HG03095 (cell line): ENCODE measurements around the gene DDA1.
"Not testable (repeated sequence)": the region's sequence is repeated elsewhere in the genome, so short reads cannot be mapped to it uniquely, and the experiment has no call there.

Experiments
- ATAC-seq: cut with Tn5 transposase; IDR thresholded peaks from one replicate; pipeline ENCODE4 v1.9.1; 2021; ENCODE audit warnings: moderate library complexity; ENCODE audit not compliant: unreplicated experiment

The DDA1 gene

DNA sequence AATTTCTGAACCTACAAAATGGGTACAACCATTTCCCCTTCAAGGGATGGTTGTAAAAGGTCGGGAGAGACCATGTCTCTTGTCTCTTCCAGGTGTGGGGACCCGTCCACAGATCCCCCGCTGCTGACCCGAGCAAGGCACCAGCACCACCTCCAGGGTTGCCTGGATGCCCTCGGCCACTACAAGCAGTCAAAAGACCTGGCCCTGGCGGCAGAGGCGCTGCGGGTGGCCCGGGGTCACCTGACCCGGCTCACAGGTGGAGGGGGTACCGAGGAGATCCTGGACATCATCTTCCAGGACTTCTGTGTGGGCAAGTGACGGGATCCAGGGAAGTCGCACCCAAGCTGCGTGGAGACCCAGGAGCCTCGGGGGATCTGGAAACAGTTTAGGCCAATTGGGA, 32.0 kb downstream of the DDA1 start:
- ATAC-seq: no peak

DNA sequence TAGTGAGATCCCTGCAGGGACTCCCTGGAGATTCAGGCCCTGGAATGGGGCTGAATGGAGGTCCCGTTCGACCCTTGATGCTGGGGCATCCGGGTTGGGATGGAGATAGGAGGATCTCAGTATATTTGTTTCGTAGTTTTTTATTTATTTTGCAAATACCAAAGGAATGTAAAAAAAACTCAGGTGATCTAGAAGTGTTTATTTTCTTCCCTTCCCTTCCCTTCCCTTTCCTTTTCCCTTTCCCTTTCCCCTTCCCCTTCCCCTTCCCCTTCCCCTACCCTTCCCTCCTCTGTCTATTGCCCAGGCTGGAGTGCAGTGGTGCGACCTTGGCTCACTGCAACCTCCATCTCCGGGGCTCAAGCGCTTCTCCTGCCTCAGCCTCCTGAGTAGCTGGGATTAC, 32.5 kb downstream of the DDA1 start:
- no peak for ATAC-seq

DNA sequence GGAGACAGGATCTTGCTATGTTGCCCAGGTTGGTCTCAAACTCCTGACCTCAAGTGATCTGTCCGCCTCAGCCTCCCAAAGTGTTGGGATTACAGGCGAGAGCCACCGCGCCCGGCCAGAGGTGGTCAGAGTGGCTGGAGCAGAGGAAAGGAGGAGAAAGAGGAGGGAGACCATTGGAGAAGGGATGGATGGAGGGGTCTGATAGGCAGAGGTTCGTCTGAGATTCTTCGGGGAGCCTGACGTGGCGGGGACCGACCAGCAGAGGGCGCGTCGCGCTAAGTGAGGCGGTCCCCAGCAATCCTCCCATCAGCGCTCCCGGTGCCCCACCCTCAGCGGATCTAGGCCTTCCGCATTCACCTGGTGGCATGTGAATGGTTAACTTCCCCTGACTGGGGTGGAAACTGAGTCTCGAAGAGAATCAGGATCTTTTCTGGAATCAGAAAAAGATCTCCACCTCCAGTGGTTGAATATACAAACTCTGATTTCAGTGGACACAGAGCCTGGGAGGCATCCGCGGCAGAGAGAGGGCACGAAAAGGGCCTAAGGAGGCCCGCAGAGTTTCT, 36.8 kb downstream of the DDA1 start:
- no peak for ATAC-seq

DNA sequence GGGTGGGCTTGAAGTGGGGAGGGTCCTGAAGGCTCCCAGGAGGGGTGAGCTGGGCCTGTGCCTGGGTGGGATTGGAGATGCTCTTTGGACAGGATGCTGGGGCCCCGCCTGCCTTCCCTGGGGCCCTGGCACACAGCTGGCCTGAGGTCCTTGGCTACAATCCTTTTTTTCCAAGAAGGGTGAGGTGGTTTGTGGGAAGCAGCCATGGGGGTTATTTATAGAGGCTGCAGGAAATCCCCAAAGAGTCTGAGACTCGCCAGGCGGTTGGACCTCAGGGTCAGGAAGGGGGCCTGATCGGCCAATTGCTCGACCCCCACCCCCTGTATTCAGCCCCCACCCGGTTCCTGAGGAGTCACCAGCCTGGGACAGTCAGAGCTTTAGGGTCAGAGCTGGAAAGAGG, 38.0 kb downstream of the DDA1 start:
- ATAC-seq: no peak

DNA sequence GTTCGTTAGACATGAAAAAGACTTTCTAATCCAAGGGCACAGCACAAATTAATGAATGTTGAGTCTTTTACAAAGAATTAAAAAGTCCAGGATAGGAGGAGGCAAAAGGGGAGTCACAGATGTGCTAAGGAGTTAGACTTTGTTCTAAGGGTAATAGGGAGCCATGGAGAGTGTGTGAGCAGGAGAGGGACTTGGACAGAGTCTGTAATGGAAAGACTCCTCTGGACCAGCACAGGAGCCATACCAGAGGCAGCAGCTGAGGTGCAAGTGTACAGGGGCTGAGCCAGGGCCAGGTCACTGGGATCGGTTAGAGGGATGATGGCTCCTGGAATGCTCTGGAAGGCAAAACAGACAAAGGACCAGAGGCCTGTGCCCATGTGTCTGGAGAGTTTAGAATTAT, 38.5 kb downstream of the DDA1 start:
- no peak for ATAC-seq

DNA sequence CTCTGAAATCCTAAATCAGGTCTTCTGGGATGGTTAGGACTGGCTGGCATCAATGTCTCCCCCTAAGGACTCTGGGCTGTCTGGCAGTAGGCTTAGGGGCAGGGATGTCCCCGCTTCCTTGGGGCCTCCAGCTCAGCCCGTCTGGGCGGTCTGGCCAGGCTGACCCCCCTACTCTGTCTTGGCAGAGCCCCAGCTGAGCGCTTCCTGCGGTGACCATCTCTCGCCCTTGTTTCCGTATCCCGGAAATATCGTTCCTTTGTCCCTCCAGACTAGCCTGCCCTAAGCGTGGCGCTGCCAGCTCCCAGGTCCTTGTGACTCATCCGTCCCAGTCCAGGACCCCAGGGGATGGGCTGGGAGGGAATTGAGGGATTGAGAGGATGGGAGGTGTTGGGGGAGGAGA, 39.3 kb downstream of the DDA1 start:
- ATAC-seq: no peak

DNA sequence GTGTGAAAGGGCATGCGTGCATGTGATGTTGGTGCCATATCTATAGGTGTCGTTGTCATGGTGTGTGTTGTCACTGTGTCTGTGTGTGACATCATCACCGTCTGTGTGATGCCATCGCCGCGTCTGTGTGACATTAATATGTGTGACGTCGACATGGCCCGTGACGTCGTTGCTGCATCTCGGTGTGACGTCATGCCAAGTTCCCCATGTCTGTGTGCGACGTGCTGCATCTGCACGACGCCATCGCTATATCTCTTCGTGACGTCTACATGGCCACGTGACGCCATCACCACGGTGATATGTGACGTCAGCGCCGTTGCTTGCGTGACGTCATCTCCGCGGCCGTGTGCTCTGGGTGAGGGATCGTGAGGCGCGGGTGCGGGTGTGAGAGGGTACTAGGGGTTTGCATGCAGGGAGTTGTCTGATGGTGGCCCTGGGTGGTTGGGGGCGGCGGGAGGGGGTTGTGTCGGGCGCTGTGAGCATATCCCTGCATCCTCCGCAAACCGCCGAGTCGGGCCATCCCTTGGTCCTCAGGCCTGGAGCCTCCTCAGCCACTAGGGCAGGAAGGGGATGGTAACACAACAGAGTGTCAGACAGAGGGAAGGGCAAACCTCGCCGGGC, 42.6 kb downstream of the DDA1 start:
- ATAC-seq: no peak

DNA sequence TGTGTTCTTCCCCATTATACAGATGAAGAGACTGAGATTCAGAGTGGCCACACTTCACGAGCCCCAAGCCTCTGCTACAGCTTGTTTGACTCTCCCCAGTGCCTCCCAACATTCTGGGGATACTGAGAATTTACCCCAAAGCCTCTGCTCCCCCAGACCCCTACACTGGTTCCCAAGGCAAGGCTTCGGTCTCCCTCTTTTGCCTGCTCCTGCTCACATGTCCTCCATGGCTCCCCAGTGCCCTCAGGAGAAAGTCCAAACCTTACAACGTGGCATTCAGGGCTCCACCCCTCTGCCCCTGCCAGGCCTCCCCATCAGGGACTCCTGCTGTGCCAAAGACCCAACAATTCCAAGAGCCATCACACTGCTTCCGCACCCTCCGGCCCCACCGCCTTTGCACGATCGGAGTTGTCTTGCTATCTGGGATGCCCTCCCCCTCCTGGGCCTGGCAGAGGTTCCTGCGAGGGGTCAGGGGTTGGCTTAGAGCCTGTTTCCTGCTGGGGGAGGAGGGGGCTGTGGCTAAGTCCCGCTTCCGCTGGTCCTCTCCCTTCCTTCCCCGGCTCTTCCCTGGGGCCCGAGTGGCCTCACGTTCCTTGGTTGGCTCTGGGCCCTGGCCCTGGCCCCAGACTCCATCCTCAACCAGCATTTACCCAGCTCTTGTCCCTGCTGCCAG, 43.4 kb downstream of the DDA1 start:
- ATAC-seq: no peak

DNA sequence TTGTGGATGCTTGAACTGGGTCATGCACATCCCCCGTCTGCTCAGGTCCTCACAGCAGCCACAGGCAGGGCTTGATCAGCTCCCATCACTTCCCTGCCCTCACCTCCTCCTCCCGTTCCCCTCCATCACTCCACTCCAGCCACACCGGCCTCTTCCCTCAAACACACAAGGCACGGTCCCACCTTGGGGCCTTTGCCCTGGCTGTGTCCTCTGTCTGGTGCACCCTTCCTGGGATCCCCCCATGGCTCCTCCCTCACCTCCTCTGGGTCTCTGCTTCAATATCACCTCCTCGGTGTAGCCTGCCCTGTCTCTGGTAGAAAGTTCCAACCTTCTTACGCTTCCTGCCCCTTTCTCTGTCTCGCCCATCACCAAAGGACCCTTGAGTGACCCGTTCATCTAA, 44.0 kb downstream of the DDA1 start:
- ATAC-seq: no peak

DNA sequence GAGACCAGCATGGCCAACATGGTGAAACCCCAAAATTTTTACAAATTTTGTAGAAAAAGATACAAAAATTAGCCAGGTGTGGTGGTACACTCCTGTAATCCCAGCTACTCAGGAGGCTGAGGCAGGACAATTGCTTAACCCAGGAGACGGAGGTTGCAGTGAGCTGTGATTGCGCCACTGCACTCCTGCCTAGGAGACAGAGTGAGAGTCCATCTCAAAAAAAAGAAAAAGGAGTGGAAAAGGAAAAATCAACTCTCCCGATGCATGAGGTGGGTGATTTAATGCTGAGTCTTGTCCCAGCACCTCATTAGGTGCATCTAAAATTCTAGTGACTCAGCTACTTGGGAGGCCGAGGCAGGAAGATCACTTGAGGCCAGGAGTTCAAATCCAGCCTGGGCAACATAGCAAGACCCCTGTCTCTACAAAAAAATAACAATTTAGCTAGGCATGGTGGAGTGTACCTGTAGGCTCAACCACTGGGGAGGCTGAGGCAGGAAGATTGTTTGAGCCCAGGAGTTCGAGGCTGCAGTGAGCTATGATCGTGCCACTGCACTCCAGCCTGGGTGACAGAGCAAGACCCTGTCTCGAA, 47.8 kb downstream of the DDA1 start:
- no peak for ATAC-seq

DNA sequence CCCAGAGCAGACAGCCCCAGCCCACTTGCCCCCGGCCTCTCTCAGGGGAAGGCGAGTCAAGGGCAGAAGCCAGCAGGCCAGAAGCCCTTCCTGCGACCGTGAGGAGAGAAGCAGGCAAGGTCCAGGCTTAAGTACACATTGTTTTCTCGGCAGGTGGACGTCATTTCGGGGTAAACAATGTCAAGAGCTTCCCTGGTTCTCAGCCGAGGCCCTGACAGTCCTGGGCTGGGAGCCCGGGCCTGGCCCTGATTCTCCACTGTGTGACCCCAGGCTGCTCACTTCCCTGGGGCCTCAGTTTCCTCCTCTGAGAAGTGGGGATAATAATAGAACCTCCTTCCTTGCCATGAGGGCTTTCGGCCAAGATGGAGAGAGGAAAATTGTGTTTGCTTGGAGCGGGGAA, 48.4 kb downstream of the DDA1 start:
- no peak for ATAC-seq

DNA sequence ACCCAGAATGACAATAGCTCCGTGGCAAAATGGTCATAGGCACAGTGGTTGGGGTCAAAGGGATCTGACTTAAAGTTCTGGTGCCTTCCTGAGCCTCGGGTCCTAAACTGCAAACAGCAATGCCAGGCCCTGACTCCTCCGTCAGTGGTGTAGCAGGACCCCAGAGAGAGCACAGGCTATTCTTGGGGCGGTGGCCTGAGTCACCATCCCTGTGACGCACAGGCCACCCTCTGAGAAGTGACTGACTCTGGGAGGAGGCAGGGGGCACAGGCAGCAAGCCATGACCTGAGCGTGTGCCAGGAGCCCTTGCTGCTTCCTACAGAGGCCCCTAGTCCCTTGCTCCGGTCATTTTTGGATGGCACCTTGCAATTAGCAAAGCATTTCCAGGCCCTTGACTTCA, 49.0 kb downstream of the DDA1 start:
- no peak for ATAC-seq

DNA sequence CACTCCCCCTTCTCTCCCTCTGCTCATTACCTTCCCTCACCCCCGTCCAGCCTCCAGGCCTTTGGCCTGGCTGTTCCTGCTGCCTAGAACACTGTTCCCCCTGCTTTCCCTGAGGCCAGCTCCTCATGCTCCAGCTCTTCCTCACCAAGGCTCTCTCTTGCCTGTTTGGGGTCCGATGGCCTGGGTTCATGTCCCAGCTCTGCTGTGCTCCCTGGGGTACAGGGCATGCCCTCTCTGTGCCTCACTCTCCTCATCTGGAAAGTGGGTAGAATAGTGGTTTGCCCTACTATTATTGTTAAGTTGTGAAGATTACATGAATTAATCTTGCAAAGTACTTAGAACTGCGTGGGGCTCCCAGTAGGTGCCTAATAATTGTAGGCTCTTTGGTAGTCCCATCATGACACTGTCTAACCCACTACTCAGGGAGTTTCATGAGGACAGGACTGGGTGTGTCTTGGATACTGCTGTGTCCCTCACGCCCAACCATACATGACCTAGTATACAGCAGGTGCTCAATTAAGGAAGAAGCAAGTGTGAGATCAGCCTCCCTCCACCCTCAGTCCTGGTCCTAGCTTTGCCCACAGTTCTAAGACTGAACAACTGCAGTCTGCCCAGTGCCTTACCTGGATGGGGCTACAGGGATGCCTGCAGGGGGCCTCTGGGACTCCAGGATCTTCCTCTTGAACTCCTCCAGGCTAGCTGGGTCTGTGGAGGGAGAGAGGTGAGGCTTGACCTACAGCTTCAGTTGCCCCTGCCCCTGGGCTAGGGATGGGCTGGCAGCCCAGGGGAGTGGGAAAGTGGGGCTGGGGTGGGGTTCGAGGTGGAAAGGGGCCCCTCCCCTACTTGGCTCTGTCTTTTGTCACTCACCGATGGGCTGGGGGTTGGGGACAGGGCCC, 50.8 kb downstream of the DDA1 start:
- no peak for ATAC-seq

DNA sequence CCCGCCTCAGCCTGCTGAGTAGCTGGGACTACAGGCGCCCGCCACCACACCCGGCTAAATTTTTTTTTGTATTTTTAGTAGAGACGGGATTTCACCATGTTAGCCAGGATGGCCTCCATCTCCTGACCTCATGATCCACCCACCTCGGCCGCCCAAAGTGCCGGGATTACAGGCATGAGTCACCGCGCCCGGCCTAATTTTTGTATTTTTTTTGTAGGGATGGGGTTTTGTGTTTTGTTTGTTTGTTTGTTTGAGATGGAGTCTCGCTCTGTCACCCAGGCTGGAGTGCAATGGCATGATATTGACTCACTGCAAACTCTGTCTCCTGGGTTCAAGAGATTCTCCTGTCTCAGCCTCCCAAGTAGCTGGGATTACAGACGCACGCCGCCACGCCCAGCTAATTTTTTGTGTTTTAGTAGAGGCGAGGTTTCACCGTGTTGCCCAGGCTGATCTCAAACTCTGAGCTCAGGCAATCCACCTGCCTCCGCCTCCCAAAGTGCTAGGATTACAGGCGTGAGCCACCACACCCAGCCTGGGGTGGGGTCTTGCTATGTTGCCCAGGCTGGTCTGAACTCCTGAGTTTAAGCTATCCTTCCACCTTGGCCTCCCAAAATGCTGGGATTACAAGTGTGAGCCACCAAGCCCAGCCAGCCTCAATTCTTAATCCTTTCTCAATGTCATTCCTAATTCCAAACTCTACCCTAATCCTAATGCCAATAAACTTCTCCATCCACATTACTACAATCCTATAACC, 54.7 kb downstream of the DDA1 start:
- ATAC-seq: not testable (repeated sequence)

DNA sequence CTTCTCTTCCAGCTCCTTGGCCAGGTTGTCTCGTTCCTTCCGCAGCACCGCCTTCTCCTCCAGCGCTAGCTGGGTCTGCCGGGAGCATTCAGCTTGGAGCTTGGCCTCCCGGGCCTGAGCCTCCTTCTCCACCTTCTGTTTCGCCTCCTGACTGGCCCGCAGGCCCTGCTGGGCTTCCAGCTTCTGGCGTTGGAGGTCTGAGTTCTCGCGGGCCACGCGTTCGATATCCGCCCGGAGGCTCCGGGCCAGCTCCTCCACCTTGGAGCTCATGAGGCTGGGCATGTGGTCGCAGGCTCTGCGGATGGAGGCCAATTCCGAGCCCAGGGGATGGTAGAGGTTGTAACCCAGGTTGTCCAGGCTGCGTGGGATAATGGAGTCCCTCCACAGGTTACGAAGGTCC, 56.0 kb downstream of the DDA1 start:
- ATAC-seq: no peak

DNA sequence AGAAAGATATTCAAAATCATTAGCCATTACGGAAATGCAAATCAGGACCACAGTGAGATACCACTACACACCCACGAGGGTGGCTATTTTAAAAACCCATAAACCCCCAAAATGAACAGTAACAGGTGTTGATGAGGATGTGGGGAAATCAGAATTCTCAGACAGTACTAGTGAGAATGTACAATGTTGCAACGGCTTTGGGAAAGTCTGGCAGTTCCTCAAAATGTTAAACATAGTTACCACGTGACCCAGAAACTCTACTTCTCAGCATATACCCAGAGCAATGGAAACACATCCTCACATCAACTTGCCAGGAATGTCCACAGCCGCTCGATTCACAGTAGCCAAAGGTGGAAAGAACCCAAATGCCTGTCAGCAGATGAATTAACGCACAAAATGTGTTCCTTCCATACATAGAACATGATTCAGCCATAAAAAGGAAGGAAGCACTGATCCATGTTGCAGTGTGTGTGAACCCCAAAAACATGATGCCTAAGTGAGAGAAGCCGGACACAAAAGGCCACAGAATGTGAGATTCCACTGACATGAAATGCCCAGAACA, 60.7 kb downstream of the DDA1 start:
- peak; percentile 73 for ATAC-seq
